Superior temporal gyrus (tissue), 1 donor: ENCODE results near the gene PSMC6.

Source experiments
- DNase-seq: peaks from one replicate; pipeline ENCODE4 v3.0.0-alpha.2; 2016; ENCODE audit errors: extremely low spot score

Gene PSMC6

DNA sequence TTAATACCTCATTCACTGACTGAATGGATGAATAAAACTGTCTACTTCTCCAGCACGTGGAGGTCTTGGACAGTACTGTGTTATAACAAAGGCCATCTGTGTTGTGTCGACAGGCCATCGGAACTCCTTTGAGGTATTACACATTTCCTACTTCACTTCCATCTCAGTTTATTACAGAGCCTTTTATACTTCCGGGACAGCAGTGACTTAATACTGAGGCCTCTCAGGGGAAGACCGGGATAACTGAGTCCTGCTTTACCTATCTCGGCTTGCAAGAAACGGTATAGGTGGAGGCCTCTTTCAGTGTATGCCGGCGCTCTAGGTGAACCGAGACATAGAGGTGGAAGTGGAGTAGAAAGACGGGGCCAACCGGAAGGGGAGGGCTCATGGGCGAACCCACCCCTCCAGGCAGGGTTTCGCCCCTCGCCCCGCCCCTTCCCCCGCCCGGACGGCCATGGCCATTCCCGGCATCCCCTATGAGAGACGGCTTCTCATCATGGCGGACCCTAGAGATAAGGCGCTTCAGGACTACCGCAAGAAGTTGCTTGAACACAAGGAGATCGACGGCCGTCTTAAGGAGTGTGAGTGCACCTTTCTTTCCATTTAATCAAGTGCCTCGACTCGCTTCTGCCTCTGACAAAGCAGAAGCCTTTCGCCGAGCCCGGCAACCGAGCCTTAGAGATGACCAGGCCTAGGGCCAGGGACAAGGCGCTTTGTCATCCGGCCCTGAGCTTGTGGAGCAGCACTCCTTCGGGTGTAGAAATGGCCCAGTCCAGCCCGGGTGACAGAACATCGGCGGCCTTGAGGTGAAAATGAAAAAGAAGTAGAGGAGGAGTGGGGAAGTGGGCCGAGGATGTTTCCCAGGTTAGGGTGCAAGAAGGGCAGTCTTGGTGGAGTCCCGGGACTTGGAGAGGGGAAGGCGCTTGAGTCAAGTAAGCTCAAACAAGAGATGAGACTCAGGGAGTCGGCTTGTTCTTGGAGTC lies at the start of gene PSMC6:
Gene PSMC6 (plus strand): TSS at position 477 of the 983 bp plus-strand sequence. CDS start 20 bp downstream, at position 497.
- DNase-seq: peak; percentile 92

DNA sequence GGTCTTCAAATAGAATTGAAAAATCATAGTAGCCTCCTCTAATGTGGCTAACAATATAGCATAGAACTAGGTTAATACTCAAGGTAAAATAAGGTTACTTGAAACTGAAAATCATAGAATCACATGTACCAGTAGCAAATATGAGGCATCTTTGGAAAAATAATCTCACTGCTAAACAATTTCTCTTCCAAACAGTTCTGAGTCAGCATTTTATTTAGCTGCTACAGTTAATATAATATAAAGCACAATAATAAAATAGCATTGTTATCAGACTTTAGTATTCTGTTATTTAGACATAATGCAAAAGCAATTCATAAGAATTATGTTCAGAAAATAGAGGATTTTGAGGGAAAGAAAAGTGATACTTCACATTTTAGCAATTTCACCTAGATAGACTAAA lies 46.7 kb upstream of the PSMC6 start:
- no peak for DNase-seq

DNA sequence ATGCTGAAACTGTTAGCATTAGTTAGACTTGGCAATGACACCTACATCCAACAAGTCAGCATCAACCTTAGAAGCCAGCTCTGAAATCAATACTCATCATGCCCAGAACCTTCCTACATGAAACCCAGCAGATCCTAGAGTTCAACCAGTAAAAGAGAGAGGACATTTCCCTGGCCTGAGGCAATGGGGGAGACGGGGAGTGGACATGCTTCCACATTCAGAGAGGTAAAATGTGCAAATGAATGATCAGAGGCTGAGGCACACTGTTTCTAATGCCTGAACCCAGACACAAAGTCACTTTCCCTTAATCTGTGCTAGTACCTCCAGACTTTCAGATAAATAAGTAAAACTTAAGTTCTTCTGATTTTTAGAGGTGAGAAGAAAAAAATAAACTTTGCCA lies 46.2 kb upstream of the PSMC6 start:
- DNase-seq: no peak

DNA sequence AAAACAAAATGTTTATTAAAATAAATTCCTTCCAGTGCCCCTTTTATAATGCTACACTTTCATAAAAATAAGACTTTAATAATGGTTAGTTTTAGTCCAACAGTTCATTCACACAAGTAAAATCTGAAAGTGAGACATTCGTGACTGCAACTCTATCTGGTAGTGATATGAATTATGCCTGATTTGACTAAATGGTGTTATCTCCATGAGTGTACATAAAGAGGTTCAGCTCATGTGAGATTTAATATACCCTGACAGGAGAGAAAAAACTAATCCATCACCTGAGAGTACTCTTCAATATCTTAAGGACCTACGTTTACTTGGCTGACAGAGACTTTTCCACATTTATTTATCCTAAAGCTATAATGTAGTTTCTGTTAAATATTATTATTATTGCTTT lies 45.7 kb upstream of the PSMC6 start:
- no peak for DNase-seq

DNA sequence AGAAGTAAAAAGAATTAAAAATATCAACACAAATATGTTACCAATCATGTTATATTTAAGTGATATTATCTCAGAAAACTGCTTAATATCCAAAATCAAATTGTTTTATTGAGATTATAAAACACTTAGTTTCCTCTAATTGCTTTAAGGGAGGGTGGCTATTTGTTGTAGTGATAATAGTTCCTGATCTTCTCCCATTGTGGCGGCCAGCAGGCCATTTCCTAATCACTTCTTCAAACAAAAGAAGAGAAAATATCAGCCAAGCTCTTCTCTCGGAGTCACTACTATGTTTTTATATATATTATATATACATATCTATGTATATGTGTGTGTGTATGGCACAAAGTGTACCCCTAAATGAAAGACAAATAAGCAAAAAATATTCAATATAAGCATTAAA lies 43.1 kb upstream of the PSMC6 start:
- no peak for DNase-seq

DNA sequence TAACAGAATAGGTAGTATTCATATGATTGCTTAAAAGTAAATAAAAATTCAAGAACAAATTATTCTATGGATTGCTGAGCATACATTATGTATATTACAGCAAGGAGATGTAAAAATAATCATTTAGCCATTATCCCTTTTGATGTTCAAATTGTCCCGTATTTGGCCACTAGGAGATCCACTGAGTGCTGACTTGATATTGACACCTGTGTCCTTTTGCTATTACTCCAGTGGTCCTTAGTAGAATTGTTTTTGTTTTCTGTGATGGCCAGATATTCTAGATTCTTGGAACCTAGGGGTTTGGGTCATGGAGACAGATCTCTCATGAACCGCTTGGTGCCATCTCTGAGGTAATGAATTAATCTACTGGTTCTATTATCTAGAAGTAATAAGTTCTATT lies 28.4 kb upstream of the PSMC6 start:
- DNase-seq: no peak

DNA sequence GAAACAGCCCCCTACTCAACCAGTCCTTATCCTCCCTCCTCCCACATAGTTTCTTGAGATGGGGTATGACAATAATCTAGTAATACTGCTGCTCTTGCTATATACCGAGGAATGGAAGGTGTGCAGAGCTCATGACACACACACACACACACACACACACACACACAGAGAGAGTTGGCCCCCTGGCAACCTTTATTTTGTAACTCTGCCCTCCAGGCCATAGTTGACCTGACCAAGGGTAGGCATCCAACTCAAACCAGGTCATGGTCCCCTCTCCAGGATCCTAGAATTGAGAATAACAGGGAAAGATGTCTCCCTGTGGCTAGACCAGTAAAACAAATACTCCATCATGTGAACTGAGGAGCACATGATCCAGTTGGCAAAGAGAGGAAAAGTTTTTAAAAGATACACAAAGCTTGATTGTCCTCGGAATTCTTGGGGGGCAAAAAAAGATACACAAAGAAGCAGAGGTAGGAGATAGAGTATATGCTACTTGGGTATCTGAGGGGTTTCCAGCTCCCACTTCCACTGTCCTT lies 22.9 kb upstream of the PSMC6 start:
- DNase-seq: no peak

DNA sequence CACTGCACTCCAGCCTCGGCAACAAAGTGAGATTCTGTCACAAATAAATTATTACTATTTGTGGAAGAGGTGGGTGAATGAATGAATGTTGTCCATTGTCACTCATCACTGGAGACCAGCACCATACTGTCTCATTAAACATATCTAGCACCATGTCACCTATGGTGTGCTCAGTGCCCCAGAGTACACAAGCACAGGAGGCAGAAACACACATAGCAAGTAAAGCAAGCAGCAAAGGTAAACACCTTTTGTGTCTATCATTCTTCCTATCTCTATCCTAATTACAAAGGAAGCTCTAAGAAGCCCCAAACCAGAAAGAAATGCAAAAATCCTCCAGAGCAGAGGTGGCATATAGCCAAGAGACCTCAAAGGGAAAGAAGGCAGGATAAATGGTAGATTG lies 20.8 kb upstream of the PSMC6 start:
- no peak for DNase-seq

DNA sequence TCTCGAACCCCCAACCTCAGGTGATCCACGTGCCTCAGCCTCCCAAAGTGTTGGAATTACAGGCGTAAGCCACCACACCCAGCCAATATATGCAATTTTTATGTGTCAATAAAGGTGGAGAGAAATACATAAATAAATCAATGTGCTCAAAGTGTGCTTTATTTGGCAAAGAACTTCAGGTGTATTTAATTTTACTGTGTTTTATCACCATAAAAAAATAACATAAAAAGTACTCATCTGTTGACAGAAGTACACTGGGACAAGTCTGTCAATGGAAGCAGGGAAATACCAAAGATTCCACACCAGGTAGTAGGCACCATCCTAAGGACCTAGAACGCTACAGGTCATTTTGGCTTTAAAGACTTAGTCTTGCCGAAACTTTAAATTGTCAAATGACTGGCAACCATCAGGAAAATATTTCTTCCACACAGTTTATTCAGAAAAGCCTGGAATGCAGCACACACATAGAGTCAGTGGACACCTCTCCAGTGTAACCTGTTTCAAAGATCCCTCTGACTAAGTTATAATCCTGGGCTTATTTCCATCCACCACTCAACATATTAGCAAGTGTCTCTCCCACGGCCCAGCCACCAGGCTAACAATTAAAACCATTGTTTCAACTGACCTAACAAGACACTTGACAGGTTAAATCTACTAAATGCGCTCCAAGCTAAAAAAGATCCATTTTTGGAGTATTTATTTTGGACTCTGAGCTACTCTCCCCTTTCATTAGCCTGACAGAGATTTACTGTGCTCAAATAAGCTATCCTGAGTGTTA lies 15.8 kb upstream of the PSMC6 start:
- DNase-seq: no peak

DNA sequence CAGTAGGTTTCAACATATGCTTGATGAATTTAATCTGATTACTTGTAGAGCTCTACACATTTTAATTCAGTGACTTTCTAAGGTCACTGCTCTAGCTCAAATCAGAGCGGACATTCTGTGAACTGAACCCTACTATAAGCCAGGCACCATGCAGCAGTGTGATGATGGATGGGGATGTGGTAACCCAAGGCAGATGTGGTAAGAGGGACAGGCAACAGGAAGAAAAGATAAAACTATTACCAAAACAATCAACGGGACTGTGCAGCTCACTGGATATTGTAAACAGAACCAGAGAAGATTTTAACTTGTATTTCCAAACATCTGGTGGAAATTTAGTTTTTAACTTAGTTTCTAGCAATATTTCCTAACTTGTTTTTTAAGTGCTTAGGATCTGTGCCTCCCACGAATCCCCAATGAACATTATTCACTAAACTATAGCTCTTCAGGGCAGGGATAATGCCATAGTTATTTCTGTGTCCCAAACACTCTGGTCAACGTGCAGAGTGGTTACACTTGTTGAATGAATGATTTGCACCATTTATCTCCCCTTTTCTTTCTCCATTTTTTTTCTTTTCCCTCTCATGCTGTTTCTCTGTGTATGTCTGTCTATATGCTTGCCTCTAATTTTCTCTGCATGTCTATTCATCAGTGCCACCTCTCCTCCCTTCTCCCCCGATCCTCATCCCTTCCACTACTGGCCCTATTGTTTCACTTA lies 14.6 kb upstream of the PSMC6 start:
- no peak for DNase-seq

DNA sequence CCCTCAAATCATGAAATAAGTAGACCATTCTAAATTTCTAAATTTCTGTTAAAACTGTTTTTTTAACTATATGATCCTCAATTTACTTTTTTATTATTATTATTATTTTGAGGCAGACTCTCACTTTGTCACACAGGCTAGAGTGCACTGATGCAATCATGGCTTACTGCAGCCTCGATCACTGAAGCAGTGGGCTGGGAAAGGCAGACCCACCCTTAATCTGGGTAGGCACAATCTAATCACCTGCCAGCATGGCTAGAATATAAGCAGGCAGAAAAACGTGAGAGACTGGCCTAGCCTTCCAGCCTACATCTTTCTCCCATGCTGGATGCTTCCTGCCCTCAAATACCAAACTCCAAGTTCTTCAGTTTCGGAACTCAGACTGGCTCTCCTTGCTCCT lies 14.0 kb upstream of the PSMC6 start:
- DNase-seq: no peak

DNA sequence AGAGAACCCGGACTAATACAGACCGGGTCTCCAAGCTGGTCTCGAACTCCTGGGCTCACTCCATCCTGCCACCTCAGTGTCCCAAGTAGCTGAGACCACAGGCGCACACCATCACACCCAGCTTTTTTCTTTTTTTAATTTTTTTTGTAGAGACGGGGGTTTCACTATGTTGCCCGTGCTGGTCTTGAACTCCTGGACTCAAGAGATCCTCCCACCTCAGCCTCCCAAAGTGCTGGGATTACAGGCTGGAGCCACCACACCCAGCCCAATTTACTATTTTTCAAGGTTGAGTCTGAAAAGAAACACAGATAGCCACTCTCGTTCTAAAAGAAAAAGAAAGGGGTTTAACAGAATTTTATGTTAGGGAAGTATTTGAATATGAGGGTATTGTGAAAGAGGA lies 13.5 kb upstream of the PSMC6 start:
- DNase-seq: no peak

DNA sequence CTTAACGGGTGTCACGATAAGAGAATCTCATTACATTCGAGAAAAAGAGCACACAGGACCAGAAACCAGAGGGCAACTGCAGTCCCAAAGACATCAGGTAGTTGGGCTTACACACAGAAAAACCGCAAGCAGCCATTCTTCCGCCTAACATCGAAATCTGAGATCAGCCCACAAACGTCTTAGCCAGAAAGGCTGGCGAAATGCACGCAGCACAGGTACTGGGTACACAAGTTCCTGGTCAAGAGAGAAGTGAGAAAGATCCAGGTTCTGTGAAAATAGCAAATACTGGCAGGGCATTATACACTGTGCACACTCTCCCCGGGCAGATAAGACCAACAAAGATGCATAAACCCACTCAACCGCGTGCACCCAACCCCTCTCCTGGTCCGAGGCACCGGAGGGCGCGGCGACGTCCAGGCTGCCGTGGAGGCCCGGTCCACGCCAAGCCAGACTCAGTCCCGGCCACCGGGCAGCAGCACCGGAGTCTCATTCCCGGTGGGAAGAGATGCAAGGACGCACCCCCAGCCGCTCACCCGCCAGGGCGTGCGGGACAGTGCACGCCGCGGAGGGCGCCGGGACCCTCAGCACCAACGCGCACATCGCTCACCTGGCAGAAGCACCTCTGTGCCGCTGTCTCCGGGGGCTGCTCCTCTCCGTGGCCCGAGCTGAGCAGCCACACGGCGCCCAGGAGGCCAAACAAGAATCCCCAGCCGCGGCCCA lies 12.1 kb upstream of the PSMC6 start:
- peak; percentile 42 for DNase-seq

DNA sequence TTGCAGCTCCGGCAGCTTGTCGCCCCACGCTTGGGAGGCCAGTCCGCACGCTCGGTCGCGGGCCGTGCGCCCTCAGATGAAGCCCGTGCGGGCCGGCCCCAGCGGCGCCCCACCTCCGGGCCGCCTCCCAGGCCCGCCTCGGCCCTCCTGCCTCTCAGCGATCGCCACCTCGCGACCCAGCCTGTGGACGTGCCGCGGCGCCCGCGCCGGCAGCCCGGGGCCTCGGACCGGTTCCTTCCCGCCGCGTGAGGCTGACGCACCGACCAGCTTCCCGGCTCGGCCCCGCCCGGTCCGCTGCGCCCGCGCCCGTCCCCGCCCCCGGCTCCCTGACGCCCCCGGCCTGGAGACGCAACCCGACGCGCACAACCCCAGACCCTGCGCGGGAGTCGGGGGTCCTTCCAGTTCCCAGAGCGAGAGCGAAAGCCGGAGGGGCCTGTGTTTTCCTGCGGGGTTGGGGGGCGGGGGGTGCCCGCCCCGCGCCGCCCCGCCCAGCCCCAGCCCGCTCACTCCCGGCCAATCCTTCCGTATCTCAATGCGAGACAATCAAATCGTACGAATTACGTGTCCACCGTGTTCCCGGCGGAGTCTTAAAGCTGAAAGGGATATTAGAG lies 11.4 kb upstream of the PSMC6 start, which contains the start of gene ERO1A:
Gene ERO1A (minus strand): TSS at position 78 of the 611 bp plus-strand sequence. CDS start 77 bp downstream, at position 1.
- peak; percentile 58 for DNase-seq

DNA sequence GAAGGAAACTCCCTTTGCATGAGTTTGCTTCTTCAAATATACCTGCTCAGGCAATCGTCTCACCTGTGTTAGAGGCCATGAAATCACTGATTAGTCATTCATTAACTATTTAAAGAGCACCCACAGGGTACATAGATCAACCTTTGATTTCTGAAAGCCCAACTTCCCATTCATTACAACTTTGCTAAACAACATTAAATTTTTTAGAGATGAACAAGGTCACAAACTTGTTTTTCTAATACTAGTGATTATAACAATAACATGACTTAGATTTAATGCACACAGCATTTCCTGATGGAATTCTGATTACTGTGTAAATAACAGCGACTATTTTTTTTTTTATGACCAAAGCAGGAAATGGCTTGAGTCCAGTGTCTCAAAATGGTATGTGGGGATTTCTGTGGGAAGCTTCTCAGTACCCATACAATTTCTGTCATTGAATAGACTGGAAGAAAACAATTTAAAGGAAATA lies 6.3 kb upstream of the PSMC6 start:
- DNase-seq: no peak

DNA sequence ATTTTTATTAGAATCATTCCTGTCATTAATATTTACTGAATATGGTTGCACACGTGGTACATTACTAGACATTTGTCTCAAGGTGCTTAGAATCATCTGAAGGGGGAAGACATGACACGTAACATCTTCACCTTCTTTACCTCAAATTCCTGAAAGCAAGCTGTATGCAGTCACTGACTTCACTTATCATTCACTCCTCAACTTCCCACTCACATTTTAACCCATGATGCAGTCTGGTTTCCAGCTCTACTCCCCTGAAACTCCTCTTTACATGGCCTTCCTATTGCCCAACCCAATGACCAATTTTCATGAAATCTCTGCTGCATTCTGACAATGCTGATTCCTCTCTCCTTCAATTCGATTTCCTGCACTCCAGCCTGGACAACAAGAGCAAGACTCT lies 5.8 kb upstream of the PSMC6 start:
- no peak for DNase-seq

DNA sequence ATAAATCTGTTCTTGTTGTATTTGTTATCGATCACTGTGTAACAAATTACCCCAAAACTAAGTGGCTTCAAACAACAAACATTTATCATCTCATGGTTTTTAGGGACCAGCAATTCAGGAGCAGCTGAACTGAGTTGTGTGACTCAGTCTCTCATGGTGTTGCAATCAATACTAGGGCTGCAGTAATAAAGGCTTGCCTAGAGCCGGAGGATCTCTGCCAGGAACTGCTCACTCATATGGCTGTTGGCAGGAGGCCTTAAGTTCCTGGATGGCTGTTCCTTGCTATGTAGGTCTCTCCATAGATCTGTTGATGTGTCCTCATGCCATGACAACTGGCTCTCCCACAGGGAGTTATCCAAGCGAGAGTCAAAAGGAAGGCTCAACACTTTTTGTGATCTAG lies 3.8 kb upstream of the PSMC6 start:
- DNase-seq: no peak

DNA sequence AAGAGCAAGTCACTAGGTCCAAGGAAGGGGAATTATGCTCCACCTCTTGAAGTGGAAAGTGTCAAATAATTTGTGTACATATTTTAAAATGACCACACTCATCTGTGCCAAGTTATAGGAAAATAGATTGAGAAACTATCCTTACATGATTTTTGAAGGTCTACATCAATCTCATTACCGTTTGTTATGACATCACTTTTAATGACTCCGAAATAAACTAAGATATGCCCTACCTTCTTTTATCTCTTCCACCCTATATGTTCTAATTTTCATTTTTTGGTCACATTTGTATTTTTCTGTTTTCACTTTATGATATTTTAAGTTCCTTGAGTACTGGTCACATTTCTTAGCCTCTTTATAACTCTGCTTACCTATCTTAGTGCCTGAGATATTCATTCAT lies 3.3 kb upstream of the PSMC6 start:
- no peak for DNase-seq

DNA sequence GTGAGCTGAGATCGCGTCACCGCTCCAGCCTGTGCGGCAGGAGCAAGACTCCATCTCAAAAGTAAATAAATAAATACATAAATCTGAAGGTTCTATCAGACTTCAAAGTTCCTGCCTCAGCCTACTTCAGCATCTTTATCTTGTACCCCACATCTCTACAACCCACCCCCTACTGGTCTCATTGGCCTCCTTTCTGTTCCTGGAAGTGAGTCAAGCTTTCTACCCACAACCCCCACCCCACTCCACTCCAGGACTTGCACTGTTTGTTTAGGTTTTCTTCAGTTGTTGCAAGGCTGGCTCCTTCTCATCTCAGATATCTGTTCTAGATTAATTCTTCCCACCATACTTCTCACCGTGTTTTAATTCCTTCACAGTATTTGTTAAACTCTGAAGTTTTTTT lies 714 bp upstream of the PSMC6 start:
- DNase-seq: no peak

DNA sequence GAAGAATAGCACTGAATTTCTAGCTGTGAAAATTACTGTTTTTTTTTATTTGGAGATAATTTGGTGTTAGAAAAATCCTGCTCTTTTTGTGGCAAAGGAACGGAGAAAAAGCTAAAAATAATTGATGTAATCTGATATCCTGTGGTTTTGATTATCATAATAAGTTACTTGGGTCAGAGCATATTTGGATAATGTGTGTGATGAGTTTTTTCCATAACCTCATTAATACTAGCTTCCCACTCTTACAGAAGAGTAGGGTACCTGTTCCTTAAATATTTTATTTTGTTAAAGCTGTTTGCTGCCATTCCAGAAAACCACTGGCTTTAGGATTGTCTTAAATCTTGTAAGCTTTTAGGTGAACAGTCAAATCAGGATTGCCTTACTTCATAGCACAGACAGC lies 4.7 kb downstream of the PSMC6 start:
- DNase-seq: no peak

DNA sequence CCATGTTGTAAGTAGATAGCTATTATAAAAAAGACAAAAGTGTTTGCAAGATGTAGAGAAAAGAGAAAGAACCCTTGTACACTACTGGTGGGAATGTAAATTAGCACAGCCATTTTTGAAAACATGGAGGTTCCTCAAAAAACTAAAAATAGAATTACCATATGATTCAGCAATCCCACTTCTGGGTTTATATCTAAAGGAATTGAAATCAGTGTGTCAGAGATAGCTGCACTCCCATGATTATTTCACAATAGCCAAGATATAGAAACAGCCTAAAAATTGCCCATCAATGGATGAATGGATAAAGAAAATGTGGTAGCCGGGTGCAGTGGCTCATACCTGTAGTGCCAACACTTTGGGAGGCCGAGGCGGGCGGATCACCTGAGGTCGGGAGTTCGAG lies 9.2 kb downstream of the PSMC6 start:
- DNase-seq: no peak
